Mucosa of rectum (tissue), 2 donors: Measurements from ENCODE around the gene SBDS.
A peak's percentile ranks its signal among the peaks of the same experiment; 100 is the strongest.
"Not testable (repeated sequence)": the region's sequence is repeated elsewhere in the genome, so short reads cannot be mapped to it uniquely, and the experiment has no call there.

Experiments used
- H3K27ac ChIP-seq, 2 donors: one replicate each; pipeline ENCODE4 v1.7.0; 2013; ENCODE audit warnings: inconsistent platforms in 2 of 2, low read depth in 2 of 2, low read length in 2 of 2
- H3K27me3 ChIP-seq, 2 donors: one replicate each; pipeline ENCODE4 v1.7.0; 2013; ENCODE audit warnings: low read length in 2 of 2; ENCODE audit not compliant: control insufficient read depth in 2 of 2, insufficient read depth in 2 of 2
- H3K36me3 ChIP-seq, 2 donors: one replicate each; pipeline ENCODE4 v1.7.0; 2013; ENCODE audit warnings: low read length in 2 of 2; ENCODE audit not compliant: control insufficient read depth in 2 of 2, insufficient read depth in 2 of 2
- H3K4me1 ChIP-seq, 2 donors: one replicate each; pipeline ENCODE4 v1.7.0; 2013; ENCODE audit warnings: low read length in 2 of 2, mild to moderate bottlenecking in 1 of 2; ENCODE audit not compliant: control insufficient read depth in 2 of 2, insufficient read depth in 2 of 2
- H3K4me3 ChIP-seq, 2 donors: one replicate each; pipeline ENCODE4 v1.7.0; 2013; ENCODE audit warnings: low read length in 2 of 2
- H3K9ac ChIP-seq, 2 donors: one replicate each; pipeline ENCODE4 v1.7.0; 2013; ENCODE audit warnings: low read length in 2 of 2, low read depth in 1 of 2, mild to moderate bottlenecking in 1 of 2
- H3K9me3 ChIP-seq, 2 donors: one replicate each; pipeline ENCODE4 v1.7.0; 2013; ENCODE audit warnings: low read length in 2 of 2; ENCODE audit not compliant: control insufficient read depth in 2 of 2
- donor health status: healthy.
- donor health status: Normal muscosa, but diverticular disease.

The SBDS gene

GRCh38 chr7:66995050-66995776 lies at the start of gene SBDS:
Gene SBDS (minus strand): TSS chr7:66995586. CDS start chr7:66995417, 169 bp downstream.
- peaks cover 6 to 11% of the 10 kb centered on the region in 2 donors for H3K36me3 ChIP-seq
- not testable (repeated sequence) for H3K9me3 ChIP-seq, H3K4me1 ChIP-seq, H3K27me3 ChIP-seq
- peak within 1 kb of the TSS; percentile 84 to 88 for H3K4me3 ChIP-seq
- H3K27ac ChIP-seq = peak within 1 kb of the TSS; percentile 98 to 99
- peak within 1 kb of the TSS; percentile 95 to 97 for H3K9ac ChIP-seq

DNA sequence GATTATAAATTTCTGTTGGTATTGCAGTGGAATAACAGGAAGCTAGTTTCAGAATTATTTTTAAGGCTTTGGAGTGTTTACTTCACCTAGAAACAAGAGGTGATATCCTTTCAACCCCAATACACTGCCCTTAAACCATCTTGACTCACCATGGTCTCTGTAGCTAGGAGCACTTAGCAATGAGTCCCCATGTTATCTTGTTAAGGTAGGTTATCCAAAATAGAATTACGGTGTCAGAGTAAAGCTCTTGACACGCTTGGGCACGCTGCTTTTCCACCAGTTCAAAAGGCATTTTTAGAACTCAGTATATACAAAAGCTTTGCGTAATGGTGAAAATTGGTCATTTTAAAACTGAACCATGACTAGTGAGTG lies 48.2 kb upstream of the SBDS start:
- H3K4me1 ChIP-seq, H3K36me3 ChIP-seq, H3K9me3 ChIP-seq, H3K27me3 ChIP-seq, H3K9ac ChIP-seq, H3K4me3 ChIP-seq: not testable (repeated sequence)
- peak overlapping the region in 1 of 2 donors; percentile 9 for H3K27ac ChIP-seq

- H3K9me3 ChIP-seq, H3K4me3 ChIP-seq, H3K9ac ChIP-seq, H3K36me3 ChIP-seq, H3K27me3 ChIP-seq, H3K4me1 ChIP-seq: not testable (repeated sequence)
- peak overlapping the region; percentile 25 to 48 for H3K27ac ChIP-seq
Measured at GRCh38 chr7:67042781-67043558, 47.6 kb upstream of the SBDS start.

- not testable (repeated sequence) for H3K4me3 ChIP-seq, H3K27me3 ChIP-seq, H3K36me3 ChIP-seq, H3K9ac ChIP-seq, H3K9me3 ChIP-seq, H3K4me1 ChIP-seq, H3K27ac ChIP-seq
Measured at GRCh38 chr7:67040832-67041231, 45.4 kb upstream of the SBDS start.

DNA sequence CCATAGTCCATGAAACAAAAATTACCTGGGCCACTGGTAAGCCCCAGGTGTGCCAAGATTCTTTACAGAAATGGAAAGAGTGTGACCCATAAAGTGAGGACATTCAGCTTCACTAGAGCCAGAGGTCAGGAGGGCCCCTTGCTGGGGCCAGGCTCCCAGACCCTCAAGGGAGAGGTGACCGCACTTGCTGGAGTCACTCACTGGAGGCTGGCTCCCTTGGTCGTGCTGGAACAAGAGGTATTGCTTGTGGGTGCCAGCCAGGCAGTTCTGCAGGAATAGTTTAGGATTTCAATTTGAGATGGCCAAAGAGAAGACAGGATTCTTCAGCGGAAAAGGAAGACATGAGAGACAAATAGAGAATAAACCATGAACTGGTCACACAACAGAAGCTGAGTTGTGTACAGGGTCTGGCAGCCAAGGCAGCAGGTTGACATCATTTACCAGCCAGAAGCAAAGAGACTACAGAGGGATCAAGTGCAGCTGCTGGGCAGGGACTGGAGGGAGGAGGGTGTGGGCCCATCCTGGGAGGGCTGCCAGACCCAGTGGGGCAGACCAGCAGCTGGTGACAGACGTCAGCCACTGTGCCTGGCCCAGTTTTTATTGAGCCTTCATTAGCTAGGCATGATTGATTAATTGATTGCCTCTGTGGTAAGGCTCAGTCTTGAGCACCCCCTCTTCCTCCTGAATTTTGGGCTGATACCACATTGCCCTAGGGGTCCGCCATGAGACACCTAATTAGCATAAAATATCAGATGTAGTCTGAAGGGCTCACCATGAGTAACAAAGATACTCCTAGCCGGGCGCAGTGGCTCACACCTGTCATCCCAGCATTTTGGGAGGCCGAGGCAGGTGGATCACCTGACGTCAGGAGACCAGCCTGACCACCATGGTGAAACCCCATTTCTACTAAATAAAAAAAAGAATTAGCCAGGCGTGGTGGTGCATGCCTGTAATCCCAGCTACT lies 41.3 kb upstream of the SBDS start:
- H3K36me3 ChIP-seq, H3K9me3 ChIP-seq, H3K27ac ChIP-seq, H3K9ac ChIP-seq, H3K4me3 ChIP-seq, H3K27me3 ChIP-seq, H3K4me1 ChIP-seq: not testable (repeated sequence)

- peaks cover 4 to 11% of the 10 kb centered on the region in 2 donors for H3K36me3 ChIP-seq
- H3K4me3 ChIP-seq = no peak overlapping the region
- H3K27me3 ChIP-seq = no peaks in the 10 kb centered on the region
- no peak overlapping the region for H3K9ac ChIP-seq
- no peaks in the 10 kb centered on the region for H3K4me1 ChIP-seq
- H3K9me3 ChIP-seq = no peaks in the 10 kb centered on the region
- H3K27ac ChIP-seq = no peak overlapping the region
Measured at GRCh38 chr7:67033251-67033650, 37.9 kb upstream of the SBDS start.

DNA sequence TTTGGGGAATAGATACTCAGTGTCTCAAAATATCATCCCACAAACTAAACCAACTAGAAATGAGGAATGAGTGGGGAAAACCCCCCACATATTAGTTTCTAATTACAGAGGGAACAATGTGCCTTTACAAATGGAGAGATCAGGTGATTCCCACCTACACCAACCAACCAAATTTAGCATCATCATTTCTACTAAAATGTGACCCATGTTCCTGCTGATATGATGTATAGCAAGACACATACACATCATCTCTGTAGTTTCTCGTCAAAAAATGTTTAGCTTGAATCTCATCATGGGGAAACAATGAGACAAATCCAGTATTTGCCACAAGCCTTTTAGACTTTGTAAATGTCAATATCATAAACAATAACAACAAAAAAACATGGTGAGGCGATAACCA lies 36.3 kb upstream of the SBDS start:
- H3K4me1 ChIP-seq, H3K9me3 ChIP-seq, H3K4me3 ChIP-seq, H3K9ac ChIP-seq, H3K27ac ChIP-seq, H3K27me3 ChIP-seq: not testable (repeated sequence)
- H3K36me3 ChIP-seq = peaks cover 4 to 11% of the 10 kb centered on the region in 2 donors

DNA sequence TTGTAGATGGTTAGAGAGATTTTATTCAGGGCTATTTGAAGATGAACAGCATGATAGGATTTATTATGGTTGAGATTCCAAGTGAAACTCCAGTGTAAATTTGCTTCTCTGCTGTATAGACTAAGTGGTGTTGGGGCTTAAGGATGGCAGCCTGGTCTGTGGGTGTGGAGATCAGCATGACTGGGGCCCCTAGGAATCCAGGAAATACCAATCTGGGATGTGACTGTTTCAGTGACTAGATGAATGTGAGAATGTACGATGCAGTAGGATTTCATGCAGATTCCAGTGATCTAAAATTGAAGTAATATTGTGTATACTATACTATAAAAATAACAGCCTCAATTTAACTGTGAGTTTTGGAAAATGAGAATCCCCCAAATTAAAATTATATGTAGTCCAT lies 30.1 kb upstream of the SBDS start:
- H3K36me3 ChIP-seq = peaks cover 19 to 27% of the 10 kb centered on the region in 2 donors
- not testable (repeated sequence) for H3K9ac ChIP-seq, H3K27me3 ChIP-seq

GRCh38 chr7:67022511-67022910 lies 27.1 kb upstream of the SBDS start:
- Histone ChIP-seq H3K27me3 (no peaks in the 10 kb centered on the region), H3K27ac (no peak overlapping the region), H3K9ac (no peak overlapping the region), H3K4me1 (no peaks in the 10 kb centered on the region), H3K36me3 (peaks cover 34 to 35% of the 10 kb centered on the region in 2 donors), H3K4me3 (no peak overlapping the region), H3K9me3 (no peaks in the 10 kb centered on the region)

More for the DNA sequence above, 30.1 kb upstream of the SBDS start:
- H3K27ac ChIP-seq, H3K9me3 ChIP-seq, H3K4me3 ChIP-seq, H3K4me1 ChIP-seq: not testable (repeated sequence)

DNA sequence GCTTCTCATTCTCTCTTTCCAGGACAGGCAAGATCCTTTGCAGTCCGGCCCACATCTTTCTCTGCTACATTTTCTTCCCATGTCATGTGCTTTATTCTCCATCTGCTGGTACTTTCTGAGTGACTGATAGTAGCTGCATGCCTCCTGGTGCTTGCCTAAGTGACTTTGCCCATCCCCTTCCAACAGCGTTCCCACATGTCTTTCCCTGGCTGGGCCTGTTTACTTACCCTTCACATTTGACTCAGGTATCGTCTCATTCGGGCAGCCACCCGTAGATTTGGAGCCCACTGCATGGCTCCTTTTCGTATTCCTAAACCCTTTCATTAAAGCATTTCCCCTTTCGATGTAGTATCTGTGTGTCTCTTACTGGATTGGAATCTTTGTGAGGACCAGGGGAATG lies 25.9 kb upstream of the SBDS start:
- Histone ChIP-seq H3K27ac (no peak overlapping the region), H3K9me3 (no peaks in the 10 kb centered on the region), H3K36me3 (peaks cover 34 to 35% of the 10 kb centered on the region in 2 donors), H3K4me1 (no peaks in the 10 kb centered on the region), H3K4me3 (no peak overlapping the region), H3K27me3 (no peaks in the 10 kb centered on the region), H3K9ac (no peak overlapping the region)
